Caco-2 (cell line): ENCODE measurements around the gene BCO2. TPM values are rescaled to one million over a fixed set of nuclear protein-coding genes. Genes with fewer than 3 reads are reported as not detected.

Experiments used
- BruUV-seq: library from RNA; stranded (reverse); fragments of 400-500 nt; replicated peaks from 2 replicates; lab custom pipeline; 2021; lab: Mats Ljungman, UMichigan
- CTCF ChIA-PET: fragments of 300-600 bp; sonication (Branson Sonifier 250); formaldehyde crosslinking; loops from one replicate; lab custom pipeline; 2022; ENCODE audit warnings: antibody characterized with exemption; lab: Charles Lee
- POLR2A ChIA-PET: fragments of 300-600 bp; sonication (Branson Sonifier 250); formaldehyde crosslinking; loops from one replicate; lab custom pipeline; 2022; ENCODE audit warnings: antibody characterized with exemption; lab: Charles Lee
- DNase-seq, 2 experiments: peaks; one replicate each; pipeline versions ENCODE4 v3.0.0 to v3.0.0-alpha.2; 2020 to 2022
- H3K27me3 ChIP-seq: replicated peaks from 2 replicates; pipeline ENCODE4 v1.6.0; 2011; ENCODE audit warnings: low read length; ENCODE audit not compliant: control insufficient read depth, insufficient read depth
- H3K36me3 ChIP-seq: 2 replicates; pipeline ENCODE4 v1.5.1; 2011; ENCODE audit warnings: low read length; ENCODE audit not compliant: control insufficient read depth, insufficient read depth
- H3K4me1 ChIP-seq: fragments of 250-450 bp; sonication (Bioruptor Pico); 2 replicates; pipeline ENCODE4 v1.5.1; 2020; ENCODE audit warnings: mild to moderate bottlenecking
- H3K4me3 ChIP-seq: 2 replicates; pipeline ENCODE4 v1.5.1; 2011; ENCODE audit warnings: low read depth, mild to moderate bottlenecking, control low read depth, low read length
- H3K9me3 ChIP-seq: fragments of 250-450 bp; sonication (Bioruptor Pico); 2 replicates; pipeline ENCODE4 v1.5.1; 2020; ENCODE audit warnings: mild to moderate bottlenecking, moderate library complexity
- H3K27ac Mint-ChIP-seq: one replicate; pipeline ENCODE4 v1.8.0; 2022; ENCODE audit warnings: mixed read lengths; ENCODE audit not compliant: unreplicated experiment
- H3K27me3 Mint-ChIP-seq: one replicate; pipeline ENCODE4 v1.8.0; 2022; ENCODE audit warnings: mixed read lengths; ENCODE audit not compliant: insufficient read depth, unreplicated experiment
- H3K36me3 Mint-ChIP-seq: one replicate; pipeline ENCODE4 v1.8.0; 2022; ENCODE audit warnings: mild to moderate bottlenecking, mixed read lengths; ENCODE audit not compliant: insufficient read depth, unreplicated experiment
- H3K4me1 Mint-ChIP-seq: one replicate; pipeline ENCODE4 v1.8.0; 2022; ENCODE audit warnings: low read depth, mixed read lengths; ENCODE audit not compliant: unreplicated experiment
- H3K4me3 Mint-ChIP-seq: one replicate; pipeline ENCODE4 v1.8.0; 2022; ENCODE audit warnings: mild to moderate bottlenecking, moderate library complexity, mixed read lengths; ENCODE audit not compliant: unreplicated experiment
- H3K9me3 Mint-ChIP-seq: one replicate; pipeline ENCODE4 v1.8.0; 2022; ENCODE audit warnings: mixed read lengths; ENCODE audit not compliant: unreplicated experiment
- CTCF ChIP-seq, 2 experiments: fragments of 200-600 bp in 1 of 2; IDR thresholded peaks; 1 replicate in 1 of 2; 2 replicates in 1 of 2; pipeline versions ENCODE4 v1.5.1 to v1.8.0; 2011 to 2022; ENCODE audit warnings: antibody characterized with exemption in 1 of 2, control low read depth in 1 of 2, inconsistent platforms in 1 of 2, low read depth in 1 of 2, low read length in 1 of 2, mild to moderate bottlenecking in 1 of 2, moderate library complexity in 1 of 2; ENCODE audit not compliant: insufficient read depth in 1 of 2, severe bottlenecking in 1 of 2, unreplicated experiment in 1 of 2
- intact Hi-C: fragments of 100-400 bp; cut with micrococcal nuclease; formaldehyde crosslinking; loops from one replicate; pipeline ENCODE4 v1.10.0; 2022; ENCODE audit not compliant: unreplicated experiment
- total RNA-seq: library from RNA; stranded (reverse); gene quantifications from 2 replicates; pipeline ENCODE4 v1.2.3, GENCODE V29; 2022

Gene BCO2
- total RNA-seq, 1 experiment from 2014 or later = 2.2 TPM

GRCh38 chr11:112143597-112143996, 31.7 kb upstream of the BCO2 start:
- ChIA-PET POLR2A (no interaction called here), CTCF (no interaction called here)
- H3K27me3 Mint-ChIP-seq = peaks cover 3% of the 10 kb centered on the region
- Histone ChIP-seq H3K4me1 (no peaks in the 10 kb centered on the region), H3K9me3 (peaks cover 12% of the 10 kb centered on the region), H3K27me3 (no peaks in the 10 kb centered on the region), H3K36me3 (no peaks in the 10 kb centered on the region), H3K4me3 (no peak overlapping the region)
- no peaks in the 10 kb centered on the region for H3K4me1 Mint-ChIP-seq
- H3K4me3 Mint-ChIP-seq = no peak overlapping the region
- intact Hi-C loops = no loop called here
- H3K27ac Mint-ChIP-seq = no peak overlapping the region
- H3K9me3 Mint-ChIP-seq = peaks cover 9% of the 10 kb centered on the region
- BruUV-seq = no TSS peak
- TF ChIP-seq CTCF (IDR thresholded peaks at IDR 0.05; ENCODE audit: insufficient read depth in 1 of 2, low read depth in 1 of 2, low read length in 1 of 2, severe bottlenecking in 1 of 2, unreplicated experiment in 1 of 2) = no peak
- no peak for DNase-seq
- H3K36me3 Mint-ChIP-seq = peaks cover 11% of the 10 kb centered on the region

GRCh38 chr11:112150517-112150916, 24.8 kb upstream of the BCO2 start:
- no peak for DNase-seq
- TF ChIP-seq CTCF (IDR thresholded peaks at IDR 0.05; ENCODE audit: insufficient read depth in 1 of 2, low read depth in 1 of 2, low read length in 1 of 2, severe bottlenecking in 1 of 2, unreplicated experiment in 1 of 2) = no peak
- Histone ChIP-seq H3K4me1 (no peaks in the 10 kb centered on the region), H3K9me3 (no peaks in the 10 kb centered on the region), H3K4me3 (no peak overlapping the region), H3K36me3 (no peaks in the 10 kb centered on the region), H3K27me3 (no peaks in the 10 kb centered on the region)
- no peaks in the 10 kb centered on the region for H3K9me3 Mint-ChIP-seq
- POLR2A ChIA-PET = no interaction called here
- no TSS peak for BruUV-seq
- intact Hi-C loops = no loop called here
- no peaks in the 10 kb centered on the region for H3K4me1 Mint-ChIP-seq
- H3K36me3 Mint-ChIP-seq = no peaks in the 10 kb centered on the region
- H3K4me3 Mint-ChIP-seq = no peak overlapping the region
- H3K27me3 Mint-ChIP-seq = no peaks in the 10 kb centered on the region
- H3K27ac Mint-ChIP-seq = no peak overlapping the region
- CTCF ChIA-PET = no interaction called here

- Histone ChIP-seq H3K27me3 (no peaks in the 10 kb centered on the region), H3K4me1 (peaks cover 13% of the 10 kb centered on the region), H3K4me3 (no peak overlapping the region), H3K36me3 (no peaks in the 10 kb centered on the region), H3K9me3 (no peaks in the 10 kb centered on the region)
- no peak for DNase-seq
- Mint-ChIP-seq H3K36me3 (peaks cover 6% of the 10 kb centered on the region), H3K4me3 (no peak overlapping the region), H3K4me1 (peaks cover 7% of the 10 kb centered on the region), H3K9me3 (no peaks in the 10 kb centered on the region), H3K27me3 (no peaks in the 10 kb centered on the region), H3K27ac (no peak overlapping the region)
- intact Hi-C loops = no loop called here
- ChIA-PET CTCF (interaction anchor here (1.1 kb wide), 1 partner anchor 43 kb away, joined by 3 read pairs; no protein-coding TSS in a partner anchor), POLR2A (interaction anchor here (0.9 kb wide), 1 partner anchor 20 kb away, joined by 3 read pairs; no protein-coding TSS in a partner anchor)
- BruUV-seq = no TSS peak
- TF ChIP-seq CTCF (IDR thresholded peaks at IDR 0.05; ENCODE audit: insufficient read depth in 1 of 2, low read depth in 1 of 2, low read length in 1 of 2, severe bottlenecking in 1 of 2, unreplicated experiment in 1 of 2) = no peak
These were observed 19.0 kb upstream of the BCO2 start for GRCh38 chr11:112156153-112156955.
